OCI-LY7 (cell line): Measurements from ENCODE around the gene NHP2. TPM values are rescaled to one million over a fixed set of nuclear protein-coding genes. Genes with fewer than 3 reads are reported as not detected.
"Not testable (repeated sequence)": the region's sequence is repeated elsewhere in the genome, so short reads cannot be mapped to it uniquely, and the experiment has no call there.

Experiments
- BruUV-seq: library from RNA; stranded (reverse); fragments of 400-500 nt; replicated peaks from 2 replicates; lab custom pipeline; 2021; lab: Mats Ljungman, UMichigan
- CTCF ChIA-PET: fragments of 300-600 bp; sonication (Branson Sonifier 250); formaldehyde crosslinking; loops from one replicate; lab custom pipeline; 2022; ENCODE audit warnings: antibody characterized with exemption; ENCODE audit not compliant: unreplicated experiment; lab: Charles Lee
- POLR2A ChIA-PET: fragments of 300-600 bp; sonication (Branson Sonifier 250); formaldehyde crosslinking; loops from one replicate; lab custom pipeline; 2022; ENCODE audit warnings: antibody characterized with exemption; lab: Charles Lee
- DNase-seq: peaks from one replicate; pipeline ENCODE4 v3.0.0-alpha.2; 2015; ENCODE audit warnings: low spot score
- H2AFZ ChIP-seq: fragments of 200-600 bp; sonication (generic), shearing (Covaris generic); 2 replicates; pipeline ENCODE4 v1.6.1; 2014; ENCODE audit warnings: mild to moderate bottlenecking, antibody characterized with exemption, low read length, moderate library complexity
- H3K27ac ChIP-seq: fragments of 200-600 bp; sonication (generic); 2 replicates; pipeline ENCODE4 v1.5.1; 2014; ENCODE audit warnings: mixed run types, low read depth, mild to moderate bottlenecking, moderate library complexity, low read length, inconsistent platforms; ENCODE audit not compliant: poor library complexity, severe bottlenecking
- H3K36me3 ChIP-seq: fragments of 200-600 bp; sonication (generic); 2 replicates; pipeline ENCODE4 v1.6.1; 2014; ENCODE audit warnings: mild to moderate bottlenecking, antibody characterized with exemption, low read length, moderate library complexity, mixed read lengths; ENCODE audit not compliant: insufficient read depth
- H3K4me1 ChIP-seq: fragments of 200-600 bp; sonication (generic); 2 replicates; pipeline ENCODE4 v1.5.1; 2014; ENCODE audit warnings: mild to moderate bottlenecking, low read length; ENCODE audit not compliant: insufficient read depth, poor library complexity, severe bottlenecking
- H3K4me2 ChIP-seq: fragments of 200-600 bp; sonication (generic); 2 replicates; pipeline ENCODE4 v1.6.1; 2014; ENCODE audit warnings: mild to moderate bottlenecking, low read length
- H3K4me3 ChIP-seq: fragments of 200-600 bp; sonication (generic); 2 replicates; pipeline ENCODE4 v1.5.1; 2014; ENCODE audit warnings: mild to moderate bottlenecking, low read depth, low read length; ENCODE audit not compliant: poor library complexity, severe bottlenecking
- H3K79me2 ChIP-seq: fragments of 200-600 bp; sonication (generic); 2 replicates; pipeline ENCODE4 v1.6.1; 2016; ENCODE audit warnings: low read depth, mild to moderate bottlenecking, low read length, moderate library complexity, mixed read lengths; ENCODE audit not compliant: insufficient read depth
- H3K9me2 ChIP-seq: fragments of 200-600 bp; sonication (generic); 2 replicates; pipeline ENCODE4 v1.6.1; 2016; ENCODE audit warnings: mild to moderate bottlenecking, low read length, mixed read lengths; ENCODE audit not compliant: insufficient read depth
- H3K9me3 ChIP-seq: fragments of 200-600 bp; sonication (generic); 2 replicates; pipeline ENCODE4 v1.6.1; 2014; ENCODE audit warnings: mild to moderate bottlenecking, mixed run types, low read length, mixed read lengths
- H4K20me1 ChIP-seq: fragments of 200-600 bp; sonication (generic); 2 replicates; pipeline ENCODE4 v1.6.1; 2014; ENCODE audit warnings: mild to moderate bottlenecking, antibody characterized with exemption, low read length, moderate library complexity, mixed read lengths; ENCODE audit not compliant: insufficient read depth
- EZH2phosphoT487 ChIP-seq: fragments of 200-600 bp; sonication (generic); IDR thresholded peaks from 2 replicates; pipeline ENCODE4 v1.6.1; 2018; ENCODE audit warnings: low read depth, borderline replicate concordance, mild to moderate bottlenecking, mixed run types, antibody characterized with exemption, low read length, moderate library complexity, mixed read lengths
- intact Hi-C: fragments of 100-400 bp; cut with micrococcal nuclease; formaldehyde crosslinking; loops from one replicate; pipeline ENCODE4 v1.10.0; 2022; ENCODE audit not compliant: unreplicated experiment
- total RNA-seq, 2 experiments: library from RNA; depleted of rRNA in 1 of 2; stranded (reverse); fragments of >200 nt in 1 of 2; shearing (Covaris generic) in 1 of 2; gene quantifications; 2 replicates each; pipeline ENCODE4 v1.2.3, GENCODE V29; 2014 to 2022
- TF ChIP-seq, protein P1 (sequence below): fragments of 200-600 bp; sonication (generic); conservative IDR thresholded peaks from 2 replicates; pipeline ENCODE4 v1.5.1; 2014; ENCODE audit warnings: mild to moderate bottlenecking, antibody characterized with exemption, low read length, moderate library complexity, mixed read lengths

NHP2 gene
- total RNA-seq, 2 experiments from 2014 or later, result 216 to 309 TPM

DNA sequence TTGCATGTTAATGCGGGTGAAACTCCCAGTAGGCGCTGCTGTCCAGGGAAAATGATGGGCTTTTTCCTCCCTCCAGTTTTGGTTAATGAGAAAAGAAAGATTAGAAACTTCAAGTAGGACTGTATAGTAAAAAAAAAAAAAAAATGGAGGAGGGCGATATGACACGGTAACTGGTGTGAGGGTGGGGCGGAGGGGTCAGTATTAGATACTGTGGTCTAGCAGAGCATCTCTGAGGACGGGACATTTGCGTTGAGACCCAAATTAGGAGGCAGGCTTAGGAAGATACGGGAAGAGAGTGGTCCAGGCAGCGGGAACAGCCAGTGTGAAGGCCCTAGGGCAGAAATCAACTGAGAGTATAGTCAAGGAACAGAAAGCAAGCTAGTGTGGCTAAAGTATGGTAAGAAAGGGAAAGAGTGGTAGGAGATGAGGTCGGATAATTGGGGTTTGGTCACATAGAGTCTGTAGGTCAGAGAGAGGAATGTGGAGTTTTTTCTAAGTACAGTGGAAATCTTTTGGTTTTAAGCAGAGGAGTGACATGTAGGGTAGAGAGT is 22.2 kb downstream of the NHP2 start:
- Histone ChIP-seq H3K36me3 (peaks cover 42% of the 10 kb centered on the region), H3K79me2 (peaks cover 17% of the 10 kb centered on the region; the same call in 1 of the 2 replicates), H2AFZ (peak overlapping the region; percentile 59; the same call in 1 of the 2 replicates), H3K4me2 (peak overlapping the region; percentile 76), H3K9me3 (no peaks in the 10 kb centered on the region), H3K4me1 (peaks cover 19% of the 10 kb centered on the region), H3K27ac (peak overlapping the region; percentile 82), H3K9me2 (no peaks in the 10 kb centered on the region), H4K20me1 (no peaks in the 10 kb centered on the region), H3K4me3 (peak overlapping the region; percentile 97)
- BruUV-seq, result TSS peak; percentile 22
- DNase-seq, result peak; percentile 30
- TF ChIP-seq, protein P1, sequence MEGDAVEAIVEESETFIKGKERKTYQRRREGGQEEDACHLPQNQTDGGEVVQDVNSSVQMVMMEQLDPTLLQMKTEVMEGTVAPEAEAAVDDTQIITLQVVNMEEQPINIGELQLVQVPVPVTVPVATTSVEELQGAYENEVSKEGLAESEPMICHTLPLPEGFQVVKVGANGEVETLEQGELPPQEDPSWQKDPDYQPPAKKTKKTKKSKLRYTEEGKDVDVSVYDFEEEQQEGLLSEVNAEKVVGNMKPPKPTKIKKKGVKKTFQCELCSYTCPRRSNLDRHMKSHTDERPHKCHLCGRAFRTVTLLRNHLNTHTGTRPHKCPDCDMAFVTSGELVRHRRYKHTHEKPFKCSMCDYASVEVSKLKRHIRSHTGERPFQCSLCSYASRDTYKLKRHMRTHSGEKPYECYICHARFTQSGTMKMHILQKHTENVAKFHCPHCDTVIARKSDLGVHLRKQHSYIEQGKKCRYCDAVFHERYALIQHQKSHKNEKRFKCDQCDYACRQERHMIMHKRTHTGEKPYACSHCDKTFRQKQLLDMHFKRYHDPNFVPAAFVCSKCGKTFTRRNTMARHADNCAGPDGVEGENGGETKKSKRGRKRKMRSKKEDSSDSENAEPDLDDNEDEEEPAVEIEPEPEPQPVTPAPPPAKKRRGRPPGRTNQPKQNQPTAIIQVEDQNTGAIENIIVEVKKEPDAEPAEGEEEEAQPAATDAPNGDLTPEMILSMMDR, result no peak
- TF ChIP-seq EZH2phosphoT487, result no peak
- POLR2A ChIA-PET, result interaction anchor here (0.7 kb wide), 1 partner anchor 8 kb away, joined by 3 read pairs; no protein-coding TSS in a partner anchor
- CTCF ChIA-PET, result no interaction called here
- intact Hi-C loops, result loop anchor here (2.0 kb wide), 1 partner anchor 17 kb away; no protein-coding TSS in a partner anchor

DNA sequence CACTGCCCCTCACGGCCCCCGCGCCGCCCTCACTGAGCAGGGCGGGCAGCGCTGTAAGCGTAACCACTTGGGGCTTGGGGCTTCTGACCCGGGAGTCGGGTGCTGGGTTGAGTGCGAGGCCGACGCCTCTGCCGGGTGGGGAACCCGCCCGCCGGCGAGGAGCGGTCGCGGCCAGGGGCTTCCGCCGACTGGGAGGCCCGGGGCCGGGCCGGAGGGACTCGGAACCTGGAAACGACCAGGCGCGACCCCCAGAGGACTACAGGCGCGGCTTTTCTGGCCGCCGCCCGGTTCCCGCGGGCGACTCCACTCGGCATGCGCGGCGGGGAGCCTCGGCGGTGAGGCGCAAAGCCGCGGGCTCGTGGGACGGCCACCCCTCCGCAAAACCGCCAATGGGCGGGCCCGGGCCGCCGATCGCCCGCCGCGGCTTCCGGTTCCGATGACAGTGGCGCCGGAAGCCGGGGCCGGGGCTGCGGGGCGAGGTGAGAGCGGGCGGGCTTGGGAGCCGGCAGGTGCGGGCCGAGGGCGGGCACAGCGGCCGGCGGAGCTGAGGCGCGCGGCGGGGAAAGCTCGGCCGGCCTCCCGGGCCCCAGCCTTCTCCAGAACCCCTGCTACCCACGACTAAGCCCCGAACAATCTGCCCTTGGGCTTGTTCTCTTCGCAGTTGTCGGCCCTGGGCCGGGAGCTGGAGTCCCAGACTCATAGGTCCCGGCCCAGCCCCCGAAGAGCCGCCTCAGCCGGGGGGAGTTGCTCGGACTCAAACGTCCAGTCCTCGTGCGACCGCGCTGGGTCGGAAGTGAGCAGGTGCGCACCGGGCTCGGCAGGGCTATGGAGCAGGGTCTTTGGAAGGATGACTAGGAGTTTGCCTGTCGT is 22.9 kb downstream of the NHP2 start, which contains the start of gene RMND5B:
TSS of gene RMND5B (plus strand) at position 439 of the 870 bp plus-strand sequence. CDS start 7,106 bp downstream, outside the sequence.
- intact Hi-C loops, result loop anchor here (1.0 to 2.0 kb wide), 2 partner anchors 10 to 16 kb away; no protein-coding TSS in a partner anchor
- no TSS peak for BruUV-seq
- H3K36me3 ChIP-seq, result peaks cover 37% of the 10 kb centered on the region
- no peaks in the 10 kb centered on the region for H3K9me2 ChIP-seq
- H3K79me2 ChIP-seq, result peaks cover 17% of the 10 kb centered on the region; the same call in 1 of the 2 replicates
- ChIA-PET POLR2A (interaction anchor here (0.7 to 1.7 kb wide), 2 partner anchors 10 to 15 kb away, joined by 4 to 9 read pairs; no protein-coding TSS in a partner anchor), CTCF (interaction anchor here (0.5 to 1.4 kb wide), 2 partner anchors 10 to 548 kb away, joined by 3 to 5 read pairs; no protein-coding TSS in a partner anchor)
- no peaks in the 10 kb centered on the region for H4K20me1 ChIP-seq
- DNase-seq, result peak; percentile 92
- peak within 1 kb of the TSS; percentile 59; the same call in 1 of the 2 replicates for H2AFZ ChIP-seq
- no peak for TF ChIP-seq EZH2phosphoT487
- TF ChIP-seq, protein P1, result no peak
- H3K4me1 ChIP-seq, result peaks cover 19% of the 10 kb centered on the region
- H3K9me3 ChIP-seq, result no peaks in the 10 kb centered on the region
- H3K27ac ChIP-seq, result peak within 1 kb of the TSS; percentile 82
- peak within 1 kb of the TSS; percentile 76 for H3K4me2 ChIP-seq
- H3K4me3 ChIP-seq, result peak within 1 kb of the TSS; percentile 97

DNA sequence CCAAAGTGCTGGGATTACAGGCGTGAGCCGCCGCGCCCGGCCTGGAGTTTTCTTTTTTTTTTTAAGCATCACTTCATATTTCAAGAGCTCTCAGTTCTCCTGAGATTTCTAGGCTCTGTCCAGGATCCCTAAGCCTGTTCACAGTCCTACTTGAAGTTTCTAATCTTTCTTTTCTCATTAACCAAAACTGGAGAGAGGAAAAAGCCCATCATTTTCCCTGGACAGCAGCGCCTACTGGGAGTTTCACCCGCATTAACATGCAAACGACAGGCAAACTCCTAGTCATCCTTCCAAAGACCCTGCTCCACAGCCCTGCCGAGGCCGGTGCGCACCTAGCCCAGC is 23.5 kb downstream of the NHP2 start:
- peak overlapping the region; percentile 82 for H3K27ac ChIP-seq
- not testable (repeated sequence) for DNase-seq, H3K9me3 ChIP-seq, H4K20me1 ChIP-seq, H3K9me2 ChIP-seq, BruUV-seq
- peaks cover 17% of the 10 kb centered on the region; the same call in 1 of the 2 replicates for H3K79me2 ChIP-seq
- CTCF ChIA-PET, result interaction anchor here (0.5 to 1.4 kb wide), 2 partner anchors 9 to 547 kb away, joined by 3 to 5 read pairs; no protein-coding TSS in a partner anchor
- H2AFZ ChIP-seq, result peak overlapping the region; percentile 59; the same call in 1 of the 2 replicates
- peaks cover 19% of the 10 kb centered on the region for H3K4me1 ChIP-seq
- intact Hi-C loops, result loop anchor here (1.0 to 2.0 kb wide), 2 partner anchors 9 to 15 kb away; no protein-coding TSS in a partner anchor
- POLR2A ChIA-PET, result interaction anchor here (0.7 to 1.7 kb wide), 2 partner anchors 10 to 16 kb away, joined by 4 to 9 read pairs; no protein-coding TSS in a partner anchor
- H3K4me2 ChIP-seq, result peak overlapping the region; percentile 76
- peaks cover 35% of the 10 kb centered on the region for H3K36me3 ChIP-seq
- H3K4me3 ChIP-seq, result peak overlapping the region; percentile 97
